H1 (cell line): ENCODE measurements around the gene SIT1. TPM values are rescaled to one million over a fixed set of nuclear protein-coding genes. Genes with fewer than 3 reads are reported as not detected.
A peak's percentile ranks its signal among the peaks of the same experiment; 100 is the strongest.

Source experiments
- CTCF ChIA-PET: fragments of 300-600 bp; sonication (Branson Sonifier 250); formaldehyde crosslinking; loops from one replicate; lab custom pipeline; 2021; ENCODE audit not compliant: partially characterized antibody; lab: Charles Lee
- POLR2A ChIA-PET: fragments of 300-600 bp; sonication (Branson Sonifier 250); formaldehyde crosslinking; loops from one replicate; lab custom pipeline; 2021; ENCODE audit warnings: inconsistent platforms; ENCODE audit not compliant: partially characterized antibody; lab: Charles Lee
- DNase-seq, 2 experiments: peaks; one replicate each; pipeline versions ENCODE4 v3.0.0 to v3.0.0-alpha.2; 2010 to 2022; ENCODE audit warnings: low spot score in 2 of 2, low read depth in 1 of 2, mixed read lengths in 1 of 2
- FAIRE-seq: peaks from 2 replicates; lab custom pipeline; 2011; peaks lifted over from hg19 to GRCh38; lab: Jason Lieb, UNC
- H2AFZ ChIP-seq: 2 replicates; pipeline ENCODE4 v1.8.1; 2012; ENCODE audit warnings: low read length, inconsistent platforms
- H2AK5ac ChIP-seq: 2 replicates; pipeline ENCODE4 v1.6.1; 2013; ENCODE audit warnings: low read depth, low read length
- H2BK120ac ChIP-seq: replicated peaks from 2 replicates; pipeline ENCODE3; 2013; ENCODE audit warnings: low read depth, low read length, inconsistent platforms
- H2BK12ac ChIP-seq: 2 replicates; pipeline ENCODE4 v1.6.1; 2013; ENCODE audit warnings: low read depth, low read length
- H2BK15ac ChIP-seq: 2 replicates; pipeline ENCODE4 v1.6.1; 2013; ENCODE audit warnings: low read length
- H2BK20ac ChIP-seq: 2 replicates; pipeline ENCODE4 v1.6.1; 2013; ENCODE audit warnings: low read length
- H2BK5ac ChIP-seq: 2 replicates; pipeline ENCODE4 v1.6.1; 2013; ENCODE audit warnings: low read depth, low read length
- H3K14ac ChIP-seq: 2 replicates; pipeline ENCODE4 v1.6.1; 2013; ENCODE audit warnings: inconsistent platforms; ENCODE audit not compliant: insufficient read length
- H3K18ac ChIP-seq: 2 replicates; pipeline ENCODE4 v1.6.1; 2013; ENCODE audit warnings: low read length; ENCODE audit errors: extremely low read depth
- H3K23ac ChIP-seq: 2 replicates; pipeline ENCODE4 v1.6.1; 2013; ENCODE audit warnings: inconsistent platforms; ENCODE audit not compliant: insufficient read length
- H3K23me2 ChIP-seq: 2 replicates; pipeline ENCODE4 v1.6.1; 2013; ENCODE audit warnings: low read depth, low read length
- H3K27ac ChIP-seq: 2 replicates; pipeline ENCODE4 v1.6.1; 2011; ENCODE audit warnings: low read depth, low read length, inconsistent platforms
- H3K27me3 ChIP-seq, 4 experiments: replicated peaks in 1 of 4; 1 replicate in 1 of 4; 2 replicates in 3 of 4; pipeline versions ENCODE4 v1.6.1 to v1.8.1; 2011 to 2013; ENCODE audit warnings: low read length in 3 of 4, mild to moderate bottlenecking in 3 of 4, inconsistent platforms in 2 of 4, mixed read lengths in 2 of 4, moderate library complexity in 1 of 4; ENCODE audit not compliant: control insufficient read depth in 3 of 4, insufficient read depth in 3 of 4; ENCODE audit errors: extremely low read depth in 1 of 4
- H3K36me3 ChIP-seq, 4 experiments: 2 replicates each; pipeline versions ENCODE4 v1.6.1 to v1.8.1; 2011 to 2013; ENCODE audit warnings: mild to moderate bottlenecking in 4 of 4, low read length in 3 of 4, moderate library complexity in 2 of 4, control low read depth in 1 of 4, inconsistent platforms in 1 of 4; ENCODE audit not compliant: insufficient read depth in 4 of 4, control insufficient read depth in 2 of 4
- H3K4ac ChIP-seq: replicated peaks from 2 replicates; pipeline ENCODE3; 2013; ENCODE audit warnings: low read length, low read depth, mixed read lengths, inconsistent platforms; ENCODE audit not compliant: insufficient read length
- H3K4me1 ChIP-seq, 4 experiments: replicated peaks in 1 of 4; 1 replicate in 1 of 4; 2 replicates in 3 of 4; pipeline versions ENCODE4 v1.6.1 to v1.8.1; 2011 to 2013; ENCODE audit warnings: low read length in 3 of 4, inconsistent platforms in 2 of 4, mixed read lengths in 1 of 4; ENCODE audit not compliant: insufficient read depth in 4 of 4, control insufficient read depth in 3 of 4
- H3K4me2 ChIP-seq, 2 experiments: 2 replicates each; pipeline versions ENCODE4 v1.6.1 to v1.8.1; 2011 to 2013; ENCODE audit warnings: low read depth in 2 of 2, low read length in 2 of 2, control low read depth in 1 of 2, inconsistent platforms in 1 of 2, mild to moderate bottlenecking in 1 of 2; ENCODE audit not compliant: insufficient read depth in 1 of 2
- H3K4me3 ChIP-seq, 4 experiments: fragments of 200-600, 300-600 bp in 1 of 4; sonication (generic), shearing (Covaris generic), sonication (Bioruptor Twin) in 1 of 4; 2 replicates each; pipeline versions ENCODE4 v1.5.1 to v1.8.1; 2011 to 2016; ENCODE audit warnings: low read length in 4 of 4, low read depth in 3 of 4, control low read depth in 2 of 4, inconsistent platforms in 2 of 4, mild to moderate bottlenecking in 2 of 4, mixed read lengths in 1 of 4, moderate library complexity in 1 of 4; ENCODE audit not compliant: insufficient read depth in 2 of 4; ENCODE audit errors: extremely low read depth in 1 of 4
- H3K56ac ChIP-seq: replicated peaks from 2 replicates; pipeline ENCODE3; 2013; ENCODE audit warnings: low read depth, mild to moderate bottlenecking, mixed read lengths, low read length, inconsistent platforms; ENCODE audit not compliant: insufficient read length
- H3K79me1 ChIP-seq: 2 replicates; pipeline ENCODE4 v1.6.1; 2013; ENCODE audit warnings: low read depth, low read length, control low read depth
- H3K79me2 ChIP-seq, 2 experiments: 2 replicates each; pipeline versions ENCODE4 v1.6.1 to v1.8.1; 2012 to 2013; ENCODE audit warnings: low read length in 2 of 2, mild to moderate bottlenecking in 2 of 2, inconsistent platforms in 1 of 2; ENCODE audit not compliant: insufficient read depth in 2 of 2, control insufficient read depth in 1 of 2
- H3K9ac ChIP-seq, 4 experiments: replicated peaks in 1 of 4; 1 replicate in 1 of 4; 2 replicates in 3 of 4; pipeline versions ENCODE4 v1.6.1 to v1.8.1; 2011 to 2013; ENCODE audit warnings: low read depth in 3 of 4, low read length in 3 of 4, control low read depth in 2 of 4, mild to moderate bottlenecking in 2 of 4, moderate library complexity in 2 of 4, inconsistent platforms in 1 of 4; ENCODE audit errors: extremely low read depth in 1 of 4
- H3K9me3 ChIP-seq, 2 experiments: 2 replicates each; pipeline versions ENCODE4 v1.6.1 to v1.8.1; 2012 to 2013; ENCODE audit warnings: mild to moderate bottlenecking in 2 of 2, moderate library complexity in 2 of 2, control low read depth in 1 of 2, inconsistent platforms in 1 of 2, low read depth in 1 of 2, low read length in 1 of 2, mixed read lengths in 1 of 2; ENCODE audit not compliant: insufficient read depth in 2 of 2
- H4K20me1 ChIP-seq, 2 experiments: replicated peaks in 1 of 2; 2 replicates each; pipeline versions ENCODE3 to v1.8.1; 2011 to 2013; ENCODE audit warnings: inconsistent platforms in 2 of 2, low read length in 2 of 2, mild to moderate bottlenecking in 1 of 2; ENCODE audit not compliant: insufficient read depth in 2 of 2, control insufficient read depth in 1 of 2
- H4K5ac ChIP-seq: 2 replicates; pipeline ENCODE4 v1.6.1; 2013; ENCODE audit warnings: low read length, low read depth, mixed read lengths, inconsistent platforms; ENCODE audit not compliant: insufficient read length
- H4K8ac ChIP-seq: 2 replicates; pipeline ENCODE4 v1.8.0; 2013; ENCODE audit warnings: mild to moderate bottlenecking, moderate library complexity, low read length, inconsistent platforms; ENCODE audit not compliant: insufficient read depth; ENCODE audit errors: extremely low read depth
- H4K91ac ChIP-seq: replicated peaks from 2 replicates; pipeline ENCODE3; 2013; ENCODE audit warnings: low read length, mixed read lengths, inconsistent platforms; ENCODE audit not compliant: insufficient read length
- CBX5 ChIP-seq: fragments of 300-800, 300-1000 bp; sonication (generic); IDR thresholded peaks from 2 replicates; pipeline ENCODE4 v1.7.1; 2016; ENCODE audit warnings: antibody characterized with exemption, low read length, low read depth
- CHD2 ChIP-seq: IDR thresholded peaks from 2 replicates; pipeline ENCODE4 v1.6.1; 2012; ENCODE audit warnings: low read length, improper control_type of control experiment
- FOSL1 ChIP-seq: IDR thresholded peaks from 2 replicates; pipeline ENCODE4 v1.6.1; 2011; ENCODE audit warnings: mild to moderate bottlenecking, low read depth, low read length, moderate library complexity; ENCODE audit not compliant: insufficient read depth
- GTF2F1 ChIP-seq: IDR thresholded peaks from 2 replicates; pipeline ENCODE4 v1.6.1; 2012; ENCODE audit warnings: low read depth, low read length, improper control_type of control experiment, borderline replicate concordance
- POLR2AphosphoS5 ChIP-seq: IDR thresholded peaks from 2 replicates; pipeline ENCODE4 v1.6.1; 2011; ENCODE audit warnings: low read depth, low read length
- RXRA ChIP-seq: IDR thresholded peaks from 2 replicates; pipeline ENCODE4 v1.6.1; 2011; ENCODE audit warnings: low read depth, mild to moderate bottlenecking, low read length, moderate library complexity; ENCODE audit not compliant: insufficient read depth
- SIX5 ChIP-seq: IDR thresholded peaks from 2 replicates; pipeline ENCODE4 v1.6.1; 2011; ENCODE audit warnings: mild to moderate bottlenecking, low read depth, low read length
- SP2 ChIP-seq: IDR thresholded peaks from 2 replicates; pipeline ENCODE4 v1.6.1; 2012; ENCODE audit warnings: mild to moderate bottlenecking, low read length, inconsistent platforms
- whole genome bisulfite sequencing, 2 experiments: shearing (Covaris generic) in 1 of 2; methylation state at CpG; one replicate each; pipeline versions ENCODE4 v1.1.6 to v1.1.7; 2013 to 2015; ENCODE audit warnings: low lambda C conversion rate in 2 of 2, mixed read lengths in 2 of 2, inconsistent platforms in 1 of 2, low coverage in 1 of 2, missing lambda C conversion rate in 1 of 2; ENCODE audit not compliant: insufficient replicate concordance in 2 of 2, insufficient coverage in 1 of 2, insufficient read length in 1 of 2; ENCODE audit errors: extremely low coverage in 1 of 2, missing lambda C conversion rate in 1 of 2; 5-methylcytosine and 5-hydroxymethylcytosine counted together
- polyA plus RNA-seq, 7 experiments: library from polyadenylated mRNA; depleted of rRNA in 3 of 7; stranded (reverse) in 5 of 7; unstranded in 2 of 7; fragments of >200 nt in 5 of 7; fragments of 200-250 nt in 2 of 7; gene quantifications; 1 replicate in 5 of 7; 2 replicates in 1 of 7; 4 replicates in 1 of 7; pipeline versions ENCODE4 v1.2.1 to v1.2.3, GENCODE V29; 2011 to 2013; ENCODE audit warnings: missing spikeins in 2 of 7, mixed read lengths in 2 of 7
- total RNA-seq: library from RNA; stranded (reverse); fragmentation: NEBNext Ultra II Directional; extraction: Animal tissue kit (Norgen Biotek cat#: 25700); gene quantifications from 2 replicates; pipeline ENCODE4 v1.2.1, GENCODE V29; 2021

Gene SIT1
- total and polyA plus RNA-seq, 2 of the 8 experiments (the other 6 are each of a cell fraction or from before 2014, with no cell fraction given) = 8.2 to 12.8 TPM

DNA sequence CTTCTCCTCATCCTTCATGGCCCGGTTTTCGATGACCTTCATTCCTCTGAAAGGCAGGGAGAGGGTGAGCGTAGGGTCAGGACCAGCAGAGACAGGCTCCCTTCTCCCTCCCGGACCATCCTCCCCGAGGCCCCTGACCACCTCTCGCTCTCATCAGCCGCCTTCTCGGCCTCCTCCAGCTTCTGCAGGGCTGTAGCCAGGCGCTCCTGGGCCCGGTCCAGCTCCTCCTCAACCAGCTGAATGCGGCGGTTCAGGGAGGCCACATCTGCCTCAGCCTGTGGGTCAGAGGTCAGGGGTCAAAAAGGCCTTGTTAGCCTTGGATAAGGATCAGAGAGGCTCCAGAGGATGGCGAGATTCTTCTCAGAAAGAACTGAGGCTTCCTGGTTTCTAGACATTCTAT, 34.8 kb upstream of the SIT1 start:
- H3K4me1 ChIP-seq = peaks cover 6 to 20% (median 9%) of the 10 kb centered on the region in 4 experiments; a peak in 6 of 7 replicates
- H3K27me3 ChIP-seq = no peaks in the 10 kb centered on the region
- no peak overlapping the region for H3K56ac ChIP-seq
- H3K4me3 ChIP-seq = no peak overlapping the region
- H3K23me2 ChIP-seq = peaks cover 8% of the 10 kb centered on the region; the same call in 1 of the 2 replicates
- no peak overlapping the region for H3K4ac ChIP-seq
- H3K23ac ChIP-seq = no peak overlapping the region
- H2BK20ac ChIP-seq = no peak overlapping the region
- H4K91ac ChIP-seq = no peak overlapping the region
- peaks cover 2% of the 10 kb centered on the region; the same call in 1 of the 2 replicates for H3K79me1 ChIP-seq
- ChIA-PET POLR2A (interaction anchor here (0.8 to 8.4 kb wide), 8 partner anchors 9 to 43 kb away, joined by 4 to 55 read pairs (median 6); partner anchors contain the start of genes ARHGEF39, CCDC107 and RMRP), CTCF (interaction anchor here (1.4 to 3.5 kb wide), 4 partner anchors 10 to 40 kb away, joined by 4 to 25 read pairs (median 8); no protein-coding TSS in a partner anchor)
- TF ChIP-seq POLR2AphosphoS5 (peak; percentile 4; the same call in 1 of the 2 replicates), FOSL1 (no peak), CHD2 (no peak), SIX5 (no peak), GTF2F1 (no peak), RXRA (no peak), CBX5 (no peak), SP2 (no peak)
- no peaks in the 10 kb centered on the region for H3K9me3 ChIP-seq
- no peak overlapping the region for H2AFZ ChIP-seq
- H4K8ac ChIP-seq = no peak overlapping the region
- H3K4me2 ChIP-seq = no peak overlapping the region
- no peak overlapping the region for H2BK5ac ChIP-seq
- H4K20me1 ChIP-seq = peaks cover 10 to 12% of the 10 kb centered on the region in 2 experiments
- no peak overlapping the region for H2AK5ac ChIP-seq
- no peak overlapping the region for H3K27ac ChIP-seq
- 93% methylated on average over 13 of the region's 13 CpGs; no CpG with 5 or more reads in 1 of the 2 experiments for WGBS, 2 experiments
- no peak overlapping the region for H3K9ac ChIP-seq
- no peak for DNase-seq
- H2BK12ac ChIP-seq = no peak overlapping the region
- H3K79me2 ChIP-seq = peaks cover 0 to 21% of the 10 kb centered on the region in 2 experiments; a peak in 2 of 4 replicates
- H4K5ac ChIP-seq = no peak overlapping the region
- H3K36me3 ChIP-seq = peaks cover 14 to 46% (median 33%) of the 10 kb centered on the region in 4 experiments
- no peak overlapping the region for H2BK15ac ChIP-seq
- H2BK120ac ChIP-seq = no peak overlapping the region
- no peak overlapping the region for H3K18ac ChIP-seq
- no peak overlapping the region for H3K14ac ChIP-seq
- FAIRE-seq = no peak
